ENCODE data around the gene OTOG.

GRCh38 chr11:17597770-17598169 is 50.7 kb downstream of the OTOG start:
- no peak for TF ChIP-seq TAF1 (IDR thresholded peaks at IDR 0.05; ENCODE audit: low read depth)
- no peak for TF ChIP-seq YY1 (IDR thresholded peaks at IDR 0.05; ENCODE audit: low read depth)
- TF ChIP-seq MAX (IDR thresholded peaks at IDR 0.05), result no peak
- TF ChIP-seq EGR1 (IDR thresholded peaks at IDR 0.05), result no peak
- TF ChIP-seq, protein P1, sequence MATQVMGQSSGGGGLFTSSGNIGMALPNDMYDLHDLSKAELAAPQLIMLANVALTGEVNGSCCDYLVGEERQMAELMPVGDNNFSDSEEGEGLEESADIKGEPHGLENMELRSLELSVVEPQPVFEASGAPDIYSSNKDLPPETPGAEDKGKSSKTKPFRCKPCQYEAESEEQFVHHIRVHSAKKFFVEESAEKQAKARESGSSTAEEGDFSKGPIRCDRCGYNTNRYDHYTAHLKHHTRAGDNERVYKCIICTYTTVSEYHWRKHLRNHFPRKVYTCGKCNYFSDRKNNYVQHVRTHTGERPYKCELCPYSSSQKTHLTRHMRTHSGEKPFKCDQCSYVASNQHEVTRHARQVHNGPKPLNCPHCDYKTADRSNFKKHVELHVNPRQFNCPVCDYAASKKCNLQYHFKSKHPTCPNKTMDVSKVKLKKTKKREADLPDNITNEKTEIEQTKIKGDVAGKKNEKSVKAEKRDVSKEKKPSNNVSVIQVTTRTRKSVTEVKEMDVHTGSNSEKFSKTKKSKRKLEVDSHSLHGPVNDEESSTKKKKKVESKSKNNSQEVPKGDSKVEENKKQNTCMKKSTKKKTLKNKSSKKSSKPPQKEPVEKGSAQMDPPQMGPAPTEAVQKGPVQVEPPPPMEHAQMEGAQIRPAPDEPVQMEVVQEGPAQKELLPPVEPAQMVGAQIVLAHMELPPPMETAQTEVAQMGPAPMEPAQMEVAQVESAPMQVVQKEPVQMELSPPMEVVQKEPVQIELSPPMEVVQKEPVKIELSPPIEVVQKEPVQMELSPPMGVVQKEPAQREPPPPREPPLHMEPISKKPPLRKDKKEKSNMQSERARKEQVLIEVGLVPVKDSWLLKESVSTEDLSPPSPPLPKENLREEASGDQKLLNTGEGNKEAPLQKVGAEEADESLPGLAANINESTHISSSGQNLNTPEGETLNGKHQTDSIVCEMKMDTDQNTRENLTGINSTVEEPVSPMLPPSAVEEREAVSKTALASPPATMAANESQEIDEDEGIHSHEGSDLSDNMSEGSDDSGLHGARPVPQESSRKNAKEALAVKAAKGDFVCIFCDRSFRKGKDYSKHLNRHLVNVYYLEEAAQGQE (IDR thresholded peaks at IDR 0.05; ENCODE audit: low read depth), result no peak
- TF ChIP-seq TCF12 (IDR thresholded peaks at IDR 0.05; ENCODE audit: low read depth), result no peak
- TF ChIP-seq EP300 (IDR thresholded peaks at IDR 0.05; ENCODE audit: borderline replicate concordance), result no peak
- TF ChIP-seq RAD21 (IDR thresholded peaks at IDR 0.05; ENCODE audit: low read depth), result no peak
- no peak for TF ChIP-seq CREB1 (IDR thresholded peaks at IDR 0.05; ENCODE audit: low read depth)

Data from Ishikawa (cell line).